HCT116 (cell line): ENCODE results near the gene DOLPP1.

Experiments used
- CTCF ChIP-seq, 3 experiments: fragments of 200-600 bp in 1 of 3; sonication (generic) in 1 of 3; IDR thresholded peaks in 2 of 3; conservative IDR thresholded peaks in 1 of 3; 2 replicates each; pipeline ENCODE4 v1.5.1; 2012 to 2017; ENCODE audit warnings: low read depth in 2 of 3, low read length in 2 of 3, antibody characterized with exemption in 1 of 3, borderline replicate concordance in 1 of 3, control low read depth in 1 of 3, mild to moderate bottlenecking in 1 of 3, mixed read lengths in 1 of 3, mixed run types in 1 of 3, moderate library complexity in 1 of 3; ENCODE audit not compliant: insufficient read depth in 1 of 3
- EZH2 ChIP-seq: fragments of 200-600 bp; sonication (generic); IDR thresholded peaks from 2 replicates; pipeline ENCODE4 v1.6.1; 2017; ENCODE audit warnings: antibody characterized with exemption, mixed run types
- POLR2A ChIP-seq: IDR thresholded peaks from 2 replicates; pipeline ENCODE4 v1.7.0; 2011; ENCODE audit warnings: borderline replicate concordance; ENCODE audit not compliant: insufficient read depth, insufficient read length; ENCODE audit errors: extremely low read depth
- RAD21 ChIP-seq: IDR thresholded peaks from 2 replicates; pipeline ENCODE4 v1.6.1; 2012; ENCODE audit warnings: low read depth, mild to moderate bottlenecking
- SP1 ChIP-seq: IDR thresholded peaks from 2 replicates; pipeline ENCODE4 v1.6.1; 2012; ENCODE audit warnings: low read depth

- TF ChIP-seq CTCF (IDR thresholded peaks at IDR 0.05 in 2 of 3, conservative IDR thresholded peaks at IDR 0.05 in 1 of 3; ENCODE audit: borderline replicate concordance in 1 of 3, insufficient read depth in 1 of 3, low read depth in 2 of 3, low read length in 2 of 3): no peak
- TF ChIP-seq EZH2: no peak
- no peak for TF ChIP-seq RAD21
- no peak for TF ChIP-seq SP1
- no peak for TF ChIP-seq POLR2A
Observed at GRCh38 chr9:129060991-129061390, 19.9 kb upstream of the DOLPP1 start.
